ENCODE measurements around the gene PGM2L1.
"Not testable (repeated sequence)": the region's sequence is repeated elsewhere in the genome, so short reads cannot be mapped to it uniquely, and the experiment has no call there.

Gene PGM2L1

GRCh38 chr11:74398244-74399159 lies at the start of gene PGM2L1:
Gene PGM2L1, minus strand, starts transcription at chr11:74398433. Its CDS starts 272 bp downstream, at chr11:74398161.
- peak; percentile 43 to 97 (median 90) for DNase-seq

DNA sequence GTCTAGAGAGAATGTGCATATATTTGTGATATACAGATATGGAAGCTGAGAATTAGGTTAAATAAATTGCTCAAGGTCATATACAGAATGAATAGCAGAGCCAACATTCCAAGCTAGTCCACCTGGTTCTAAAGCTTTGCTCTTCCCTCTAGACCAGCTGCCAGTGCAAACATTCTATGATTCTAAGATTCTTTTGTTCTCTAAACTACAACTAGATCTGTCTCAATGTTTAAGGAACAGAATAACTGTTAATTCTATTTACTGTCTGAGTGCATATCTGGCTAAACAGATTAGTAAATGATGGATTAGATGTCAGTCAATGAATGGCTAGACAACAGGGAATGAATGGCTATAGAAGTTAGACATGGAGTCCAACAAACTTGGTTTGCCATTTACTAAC lies 49.5 kb upstream of the PGM2L1 start:
- DNase-seq, result no peak

GRCh38 chr11:74446532-74446938 lies 48.3 kb upstream of the PGM2L1 start:
- no peak for DNase-seq

GRCh38 chr11:74444173-74444826 lies 46.1 kb upstream of the PGM2L1 start:
- DNase-seq, result no peak

DNA sequence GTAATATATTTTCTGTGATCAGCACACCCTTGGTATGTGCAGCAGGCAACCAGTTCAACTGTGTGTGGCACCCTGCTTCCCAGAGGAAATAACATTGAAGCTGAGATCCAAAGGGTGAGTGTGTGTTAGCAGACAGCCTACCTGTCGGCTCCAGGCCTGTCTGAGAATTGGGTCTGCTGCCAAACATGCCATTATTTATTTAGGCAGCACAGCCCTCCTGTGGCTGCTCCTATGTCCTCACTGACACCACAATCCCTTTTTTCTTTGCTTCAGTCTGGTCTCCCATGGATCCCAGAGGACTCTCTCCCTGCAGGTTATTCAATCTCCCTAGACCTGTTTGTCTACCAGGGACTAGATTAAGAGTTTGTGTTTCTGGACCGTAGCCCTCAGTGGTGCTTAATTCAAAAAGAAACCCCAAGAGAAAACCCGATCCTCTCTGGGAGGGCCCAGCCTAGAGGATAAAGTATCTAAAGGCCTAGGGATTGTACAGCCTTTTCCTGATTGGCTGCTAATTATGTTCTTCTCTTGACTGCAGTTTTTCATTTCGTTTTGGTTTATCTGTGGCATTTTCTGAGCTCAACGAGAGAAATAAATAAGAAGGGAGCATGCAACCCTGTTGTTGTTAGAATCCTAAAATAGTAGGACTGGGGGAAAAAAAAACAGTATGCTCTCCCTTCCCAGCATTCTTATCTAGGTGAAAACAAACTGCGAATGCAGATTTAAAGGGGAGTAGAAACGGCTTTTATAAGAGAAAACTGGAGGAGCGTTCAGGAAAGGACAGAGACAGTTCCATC lies 45.0 kb upstream of the PGM2L1 start:
- peak in 1 of 14 donors; percentile 38 for DNase-seq

- DNase-seq, result no peak
Observed at GRCh38 chr11:74442636-74443035, 44.4 kb upstream of the PGM2L1 start.

DNA sequence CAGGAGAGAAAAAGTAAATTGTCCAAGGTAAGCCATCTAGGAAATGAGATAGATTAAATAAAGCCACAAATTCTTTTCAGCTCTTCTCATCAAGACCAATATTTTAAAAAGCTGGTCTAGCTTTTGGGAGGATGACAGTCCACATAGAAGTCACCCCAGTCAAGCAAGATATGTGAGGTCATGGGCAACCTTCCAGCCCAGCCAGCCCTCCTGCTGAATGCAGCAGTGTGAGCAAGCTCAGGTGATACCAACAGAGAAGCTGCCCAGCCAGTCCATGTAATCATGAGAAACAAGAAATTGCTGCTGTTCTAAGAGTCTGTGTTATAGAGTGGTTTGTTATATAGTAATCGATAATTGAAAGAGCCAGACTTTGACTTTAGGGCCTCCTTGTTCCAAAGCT lies 40.4 kb upstream of the PGM2L1 start:
- DNase-seq, result no peak

- no peak for DNase-seq
Observed at GRCh38 chr11:74437441-74438042, 39.3 kb upstream of the PGM2L1 start.

GRCh38 chr11:74434528-74434927 lies 36.3 kb upstream of the PGM2L1 start:
- DNase-seq, result no peak

- no peak for DNase-seq
Observed at GRCh38 chr11:74429205-74429604, 31.0 kb upstream of the PGM2L1 start.

DNA sequence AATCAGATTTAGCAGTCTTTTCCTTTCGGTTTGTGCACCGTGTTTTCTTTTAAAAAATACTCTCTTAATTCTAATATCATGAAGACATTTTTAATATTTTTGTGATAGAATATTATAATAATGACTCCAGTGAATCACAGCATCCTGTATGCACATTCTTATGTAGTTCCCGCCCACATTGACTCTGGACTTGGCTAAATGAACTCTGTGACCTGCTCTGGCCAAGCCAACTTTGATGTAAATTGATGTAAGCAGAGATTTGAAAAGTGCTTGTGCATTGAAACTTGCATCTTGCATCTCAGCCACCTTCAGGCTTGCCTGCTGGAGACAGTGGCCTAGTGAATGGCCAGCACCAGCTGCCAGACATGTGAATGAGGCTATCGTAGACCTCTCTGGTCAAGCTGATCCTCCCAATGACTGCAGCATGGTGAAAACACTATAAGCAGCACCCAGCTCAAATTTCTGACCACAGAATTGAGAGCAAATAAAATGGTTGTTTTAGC lies 29.2 kb upstream of the PGM2L1 start:
- DNase-seq, result no peak

GRCh38 chr11:74425100-74425499 lies 26.9 kb upstream of the PGM2L1 start:
- no peak for DNase-seq

DNA sequence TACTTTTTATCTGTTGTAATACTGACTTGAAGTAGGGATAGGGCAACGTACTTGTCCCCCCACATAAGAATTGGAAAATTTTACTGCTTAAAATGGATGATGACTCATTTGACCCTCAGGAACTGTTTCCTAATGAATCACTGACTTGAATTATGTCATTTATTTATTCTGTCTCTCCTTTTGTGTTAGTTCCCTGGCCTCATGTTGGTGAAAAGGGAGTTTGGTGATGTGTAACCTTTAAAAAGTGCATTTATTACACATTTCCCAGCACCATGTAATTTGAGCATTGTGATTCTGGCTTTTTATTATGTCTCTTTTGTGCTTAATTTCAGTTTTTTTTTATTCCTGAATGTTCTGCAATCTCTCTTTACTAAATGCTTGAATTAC lies 20.3 kb upstream of the PGM2L1 start:
- DNase-seq, result no peak

DNA sequence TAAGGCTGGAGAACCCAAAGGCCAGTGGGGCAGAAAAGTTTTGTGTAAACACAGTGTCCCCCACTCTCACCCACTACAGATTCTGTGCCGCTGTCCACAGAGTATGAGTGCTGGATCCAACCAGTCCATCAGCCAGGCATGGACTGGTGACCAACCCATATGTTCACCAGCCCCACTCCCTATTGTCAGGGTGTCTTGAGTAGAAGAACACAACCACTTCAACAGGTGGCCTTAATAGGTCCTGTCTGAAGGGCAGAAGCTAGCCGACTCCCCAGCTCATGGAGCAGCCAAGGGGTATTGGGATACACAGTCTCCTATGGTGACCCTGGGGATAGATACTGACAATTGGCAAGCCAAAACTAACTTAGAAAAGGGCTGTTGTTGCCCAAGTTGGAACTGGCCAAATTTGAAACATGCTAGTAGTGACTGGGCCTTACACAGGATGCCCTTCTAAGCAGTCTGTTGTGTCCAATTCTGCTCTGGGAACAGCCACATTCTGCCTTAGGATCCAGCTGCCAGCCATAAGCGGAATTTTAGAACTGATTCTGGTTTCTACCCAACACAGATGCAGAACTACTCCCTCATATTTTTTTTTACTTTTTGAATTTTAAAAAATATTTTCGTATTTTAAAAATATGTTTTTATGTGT lies 19.8 kb upstream of the PGM2L1 start:
- no peak for DNase-seq

DNA sequence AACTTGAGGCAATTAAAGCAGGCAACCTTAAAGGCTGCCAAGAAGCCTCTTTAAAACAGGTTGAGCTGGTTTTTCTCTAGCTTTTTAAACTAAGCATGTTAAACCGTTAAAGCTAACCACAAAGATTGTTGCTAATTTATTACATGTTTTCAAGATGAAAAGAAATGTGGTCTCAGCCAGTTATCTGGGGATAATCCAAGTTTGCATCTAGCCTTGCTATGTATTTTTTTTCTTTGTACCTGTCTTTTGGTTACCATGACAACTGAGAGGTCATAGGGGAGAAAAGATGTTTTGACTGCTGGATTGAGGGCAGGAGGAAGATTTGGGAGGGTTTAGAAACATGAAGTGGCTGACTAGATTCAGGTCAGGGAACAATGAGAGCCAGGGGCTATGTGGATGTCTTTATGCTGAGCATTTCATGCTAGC lies 19.2 kb upstream of the PGM2L1 start:
- no peak for DNase-seq

DNA sequence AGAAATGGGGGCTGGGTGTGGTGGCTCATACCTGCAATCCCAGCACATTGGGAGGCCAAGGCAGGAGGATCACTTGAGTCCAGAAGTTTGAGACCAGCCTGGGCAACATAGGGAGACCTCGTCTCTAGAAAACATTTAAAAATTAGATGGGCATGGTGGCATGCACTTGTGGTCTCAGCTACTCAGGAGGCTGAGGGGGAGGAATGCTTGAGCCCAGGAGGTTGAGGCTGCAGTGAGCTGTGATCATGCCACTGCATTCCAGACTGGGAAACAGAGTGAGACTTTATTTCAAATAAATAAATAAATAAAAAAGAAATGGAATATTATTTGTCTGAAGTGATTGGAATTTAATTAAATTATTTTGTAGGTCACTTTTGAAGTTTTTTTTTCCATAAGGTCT lies 18.7 kb upstream of the PGM2L1 start:
- not testable (repeated sequence) for DNase-seq

- no peak for DNase-seq
Observed at GRCh38 chr11:74412733-74413359, 14.6 kb upstream of the PGM2L1 start.

DNA sequence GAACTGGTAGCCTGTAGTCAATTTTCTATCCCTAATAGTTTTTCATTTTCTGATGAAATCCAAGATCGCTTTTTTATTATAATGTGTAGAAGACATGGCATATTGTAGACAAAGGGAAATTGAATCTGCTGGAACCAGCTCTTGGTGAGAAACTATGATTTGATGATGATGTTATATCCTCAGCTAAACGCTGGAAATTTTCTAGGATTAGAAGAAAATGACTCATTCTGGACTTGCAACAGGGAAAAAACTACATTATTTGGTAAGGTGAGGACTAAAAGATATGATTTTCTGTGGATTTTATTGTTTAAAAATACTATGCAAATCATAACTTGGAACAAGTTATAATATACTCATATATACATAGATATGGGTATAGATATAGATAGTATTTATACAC lies 14.1 kb upstream of the PGM2L1 start:
- DNase-seq, result no peak

DNA sequence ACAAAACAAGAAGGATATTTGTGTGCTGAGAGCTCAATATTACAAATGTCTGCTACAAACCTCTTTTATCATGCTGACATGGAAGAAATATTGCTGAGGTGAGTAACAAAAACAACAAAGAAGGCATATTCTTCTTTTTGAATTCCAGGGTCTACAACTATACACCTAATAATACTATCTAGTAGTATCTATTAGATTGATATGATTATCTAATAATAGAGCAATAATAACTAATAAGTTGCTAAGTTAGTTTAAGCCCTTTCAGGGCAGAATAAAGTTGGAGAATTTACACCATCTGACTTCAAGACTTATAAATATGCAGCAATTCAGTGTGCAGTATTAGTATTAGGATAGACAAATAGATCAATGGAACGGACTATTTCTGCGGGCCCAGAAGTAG lies 11.4 kb upstream of the PGM2L1 start:
- no peak for DNase-seq

- DNase-seq, result no peak
Observed at GRCh38 chr11:74403607-74404321, 5.5 kb upstream of the PGM2L1 start.

DNA sequence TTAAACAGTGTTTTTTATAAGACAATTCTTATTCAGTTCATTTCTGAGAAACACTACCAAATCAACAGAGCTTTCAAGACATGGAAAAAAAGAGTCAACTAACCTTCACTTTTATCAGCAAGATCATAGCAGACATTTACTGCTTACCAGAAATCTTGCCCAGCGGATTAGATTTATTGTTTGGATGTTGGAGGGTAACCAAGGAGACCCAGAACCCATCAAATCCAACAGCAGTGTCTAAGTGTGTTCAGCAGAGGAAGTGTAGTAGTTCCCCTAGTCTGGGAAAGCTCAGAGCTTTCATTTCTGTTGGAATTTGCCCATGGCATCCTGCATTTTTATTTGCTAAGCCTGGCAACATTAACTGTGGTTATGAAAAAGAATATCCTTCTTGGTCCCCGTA lies 2.4 kb upstream of the PGM2L1 start:
- no peak for DNase-seq
